ENCODE measurements around the gene OR5B3.
"Not testable (repeated sequence)": the region's sequence is repeated elsewhere in the genome, so short reads cannot be mapped to it uniquely, and the experiment has no call there.

OR5B3 gene

GRCh38 chr11:58406774-58407173 lies at the start of gene OR5B3:
Gene OR5B3, minus strand, starts transcription at chr11:58406874. Its CDS starts 3,465 bp downstream, at chr11:58403409.
- DNase-seq (ENCODE audit: low spot score): no peak

GRCh38 chr11:58451585-58451984 lies 44.9 kb upstream of the OR5B3 start:
- no peak for DNase-seq (ENCODE audit: low spot score)

- DNase-seq (ENCODE audit: low spot score): no peak
Measured at GRCh38 chr11:58446294-58446693, 39.6 kb upstream of the OR5B3 start.

- no peak for DNase-seq (ENCODE audit: low spot score)
Measured at GRCh38 chr11:58444300-58444699, 37.6 kb upstream of the OR5B3 start.

GRCh38 chr11:58442136-58442535 lies 35.5 kb upstream of the OR5B3 start, which contains the start of gene OR5B12:
Gene OR5B12, minus strand, starts transcription at chr11:58442236. Its CDS starts 2,085 bp downstream, at chr11:58440151.
- DNase-seq (ENCODE audit: low spot score): no peak

GRCh38 chr11:58438486-58438885 lies 31.8 kb upstream of the OR5B3 start:
- DNase-seq (ENCODE audit: low spot score): no peak

- DNase-seq (ENCODE audit: low spot score): no peak
Measured at GRCh38 chr11:58434217-58434616, 27.5 kb upstream of the OR5B3 start.

- no peak for DNase-seq (ENCODE audit: low spot score)
Measured at GRCh38 chr11:58433638-58434203, 27.0 kb upstream of the OR5B3 start.

- no peak for DNase-seq (ENCODE audit: low spot score)
Measured at GRCh38 chr11:58429273-58429672, 22.6 kb upstream of the OR5B3 start.

- DNase-seq (ENCODE audit: low spot score): no peak
Measured at GRCh38 chr11:58428021-58428420, 21.3 kb upstream of the OR5B3 start, which contains the start of gene OR5B2. Gene OR5B2, minus strand, starts transcription at chr11:58428121. Its CDS starts 4,860 bp downstream, at chr11:58423261.

GRCh38 chr11:58399622-58400021 lies 7.1 kb downstream of the OR5B3 start:
- DNase-seq (ENCODE audit: low spot score): not testable (repeated sequence)

GRCh38 chr11:58395581-58395980 lies 11.1 kb downstream of the OR5B3 start:
- DNase-seq (ENCODE audit: low spot score): no peak

- DNase-seq (ENCODE audit: low spot score): no peak
Measured at GRCh38 chr11:58394195-58394594, 12.5 kb downstream of the OR5B3 start.

- no peak for DNase-seq (ENCODE audit: low spot score)
Measured at GRCh38 chr11:58392746-58393145, 13.9 kb downstream of the OR5B3 start.

- DNase-seq (ENCODE audit: low spot score): no peak
Measured at GRCh38 chr11:58391879-58392278, 14.8 kb downstream of the OR5B3 start.

- DNase-seq (ENCODE audit: low spot score): no peak
Measured at GRCh38 chr11:58390551-58391063, 16.1 kb downstream of the OR5B3 start.

- no peak for DNase-seq (ENCODE audit: low spot score)
Measured at GRCh38 chr11:58358969-58359368, 47.7 kb downstream of the OR5B3 start, which contains the start of gene OR5B17. Gene OR5B17, minus strand, starts transcription at chr11:58359069. Its CDS starts 0 bp downstream, at chr11:58359069.

- no peak for DNase-seq (ENCODE audit: low spot score)
Measured at GRCh38 chr11:58354727-58355126, 51.9 kb downstream of the OR5B3 start.

Data from hematopoietic multipotent progenitor cell treated with erythropoietin and hydrocortisone succinate and interleukin-3 and kit ligand, for 15 days (in vitro differentiated cells).